Measurements from ENCODE around the gene SLC43A1. TPM values are rescaled to one million over a fixed set of nuclear protein-coding genes. Genes with fewer than 3 reads are reported as not detected.

Gene SLC43A1
- total RNA-seq, 1 experiment from 2014 or later = 27.1 TPM

DNA sequence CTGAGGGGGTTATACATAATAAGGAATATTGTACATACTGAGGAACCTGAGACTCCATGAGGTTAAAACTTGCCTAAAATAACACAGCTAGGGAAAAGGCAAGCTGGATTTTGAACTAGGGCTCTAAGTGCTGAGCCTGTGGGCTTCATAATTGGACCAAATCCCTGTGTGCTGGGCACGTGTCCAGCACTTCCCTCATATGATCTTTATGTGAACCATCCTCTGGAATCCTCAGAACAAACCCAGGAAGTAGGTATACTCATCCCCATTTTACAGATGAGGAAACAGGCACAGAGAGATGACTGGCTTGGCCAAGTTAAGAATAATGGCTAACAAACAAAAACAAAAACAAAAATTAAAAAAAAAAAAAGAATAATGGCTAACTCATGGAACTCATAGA is 40.3 kb downstream of the SLC43A1 start:
- DNase-seq (ENCODE audit: low spot score) = no peak
- H3K27ac Mint-ChIP-seq = no peak overlapping the region
- TF ChIP-seq ZNF671 (CRISPR knock-in tag; IDR thresholded peaks at IDR 0.05) = no peak
- TF ChIP-seq, protein P1, sequence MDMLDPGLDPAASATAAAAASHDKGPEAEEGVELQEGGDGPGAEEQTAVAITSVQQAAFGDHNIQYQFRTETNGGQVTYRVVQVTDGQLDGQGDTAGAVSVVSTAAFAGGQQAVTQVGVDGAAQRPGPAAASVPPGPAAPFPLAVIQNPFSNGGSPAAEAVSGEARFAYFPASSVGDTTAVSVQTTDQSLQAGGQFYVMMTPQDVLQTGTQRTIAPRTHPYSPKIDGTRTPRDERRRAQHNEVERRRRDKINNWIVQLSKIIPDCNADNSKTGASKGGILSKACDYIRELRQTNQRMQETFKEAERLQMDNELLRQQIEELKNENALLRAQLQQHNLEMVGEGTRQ (CRISPR knock-in tag; IDR thresholded peaks at IDR 0.05) = no peak
- TF ChIP-seq, protein P2, sequence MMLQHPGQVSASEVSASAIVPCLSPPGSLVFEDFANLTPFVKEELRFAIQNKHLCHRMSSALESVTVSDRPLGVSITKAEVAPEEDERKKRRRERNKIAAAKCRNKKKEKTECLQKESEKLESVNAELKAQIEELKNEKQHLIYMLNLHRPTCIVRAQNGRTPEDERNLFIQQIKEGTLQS (CRISPR knock-in tag; conservative IDR thresholded peaks at IDR 0.05) = no peak
- TF ChIP-seq GTF2I (CRISPR knock-in tag; conservative IDR thresholded peaks at IDR 0.05) = no peak
- no peak for TF ChIP-seq NFYB (CRISPR knock-in tag; conservative IDR thresholded peaks at IDR 0.05; ENCODE audit: low read depth)
- TF ChIP-seq, protein P3, sequence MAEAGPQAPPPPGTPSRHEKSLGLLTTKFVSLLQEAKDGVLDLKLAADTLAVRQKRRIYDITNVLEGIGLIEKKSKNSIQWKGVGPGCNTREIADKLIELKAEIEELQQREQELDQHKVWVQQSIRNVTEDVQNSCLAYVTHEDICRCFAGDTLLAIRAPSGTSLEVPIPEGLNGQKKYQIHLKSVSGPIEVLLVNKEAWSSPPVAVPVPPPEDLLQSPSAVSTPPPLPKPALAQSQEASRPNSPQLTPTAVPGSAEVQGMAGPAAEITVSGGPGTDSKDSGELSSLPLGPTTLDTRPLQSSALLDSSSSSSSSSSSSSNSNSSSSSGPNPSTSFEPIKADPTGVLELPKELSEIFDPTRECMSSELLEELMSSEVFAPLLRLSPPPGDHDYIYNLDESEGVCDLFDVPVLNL (CRISPR knock-in tag; IDR thresholded peaks at IDR 0.05; ENCODE audit: borderline replicate concordance, low read depth) = no peak
- TF ChIP-seq, protein P4, sequence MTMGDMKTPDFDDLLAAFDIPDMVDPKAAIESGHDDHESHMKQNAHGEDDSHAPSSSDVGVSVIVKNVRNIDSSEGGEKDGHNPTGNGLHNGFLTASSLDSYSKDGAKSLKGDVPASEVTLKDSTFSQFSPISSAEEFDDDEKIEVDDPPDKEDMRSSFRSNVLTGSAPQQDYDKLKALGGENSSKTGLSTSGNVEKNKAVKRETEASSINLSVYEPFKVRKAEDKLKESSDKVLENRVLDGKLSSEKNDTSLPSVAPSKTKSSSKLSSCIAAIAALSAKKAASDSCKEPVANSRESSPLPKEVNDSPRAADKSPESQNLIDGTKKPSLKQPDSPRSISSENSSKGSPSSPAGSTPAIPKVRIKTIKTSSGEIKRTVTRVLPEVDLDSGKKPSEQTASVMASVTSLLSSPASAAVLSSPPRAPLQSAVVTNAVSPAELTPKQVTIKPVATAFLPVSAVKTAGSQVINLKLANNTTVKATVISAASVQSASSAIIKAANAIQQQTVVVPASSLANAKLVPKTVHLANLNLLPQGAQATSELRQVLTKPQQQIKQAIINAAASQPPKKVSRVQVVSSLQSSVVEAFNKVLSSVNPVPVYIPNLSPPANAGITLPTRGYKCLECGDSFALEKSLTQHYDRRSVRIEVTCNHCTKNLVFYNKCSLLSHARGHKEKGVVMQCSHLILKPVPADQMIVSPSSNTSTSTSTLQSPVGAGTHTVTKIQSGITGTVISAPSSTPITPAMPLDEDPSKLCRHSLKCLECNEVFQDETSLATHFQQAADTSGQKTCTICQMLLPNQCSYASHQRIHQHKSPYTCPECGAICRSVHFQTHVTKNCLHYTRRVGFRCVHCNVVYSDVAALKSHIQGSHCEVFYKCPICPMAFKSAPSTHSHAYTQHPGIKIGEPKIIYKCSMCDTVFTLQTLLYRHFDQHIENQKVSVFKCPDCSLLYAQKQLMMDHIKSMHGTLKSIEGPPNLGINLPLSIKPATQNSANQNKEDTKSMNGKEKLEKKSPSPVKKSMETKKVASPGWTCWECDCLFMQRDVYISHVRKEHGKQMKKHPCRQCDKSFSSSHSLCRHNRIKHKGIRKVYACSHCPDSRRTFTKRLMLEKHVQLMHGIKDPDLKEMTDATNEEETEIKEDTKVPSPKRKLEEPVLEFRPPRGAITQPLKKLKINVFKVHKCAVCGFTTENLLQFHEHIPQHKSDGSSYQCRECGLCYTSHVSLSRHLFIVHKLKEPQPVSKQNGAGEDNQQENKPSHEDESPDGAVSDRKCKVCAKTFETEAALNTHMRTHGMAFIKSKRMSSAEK (CRISPR knock-in tag; IDR thresholded peaks at IDR 0.05; ENCODE audit: borderline replicate concordance) = no peak
- no peak for TF ChIP-seq ESRRA (CRISPR knock-in tag; IDR thresholded peaks at IDR 0.05; ENCODE audit: borderline replicate concordance)
- no peak for TF ChIP-seq NR2C2 (CRISPR knock-in tag; IDR thresholded peaks at IDR 0.05)
- TF ChIP-seq ZNF263 (CRISPR knock-in tag; IDR thresholded peaks at IDR 0.05; ENCODE audit: low read depth) = no peak
- no peak for TF ChIP-seq FOXK1 (CRISPR knock-in tag; IDR thresholded peaks at IDR 0.05)
- TF ChIP-seq, protein P5, sequence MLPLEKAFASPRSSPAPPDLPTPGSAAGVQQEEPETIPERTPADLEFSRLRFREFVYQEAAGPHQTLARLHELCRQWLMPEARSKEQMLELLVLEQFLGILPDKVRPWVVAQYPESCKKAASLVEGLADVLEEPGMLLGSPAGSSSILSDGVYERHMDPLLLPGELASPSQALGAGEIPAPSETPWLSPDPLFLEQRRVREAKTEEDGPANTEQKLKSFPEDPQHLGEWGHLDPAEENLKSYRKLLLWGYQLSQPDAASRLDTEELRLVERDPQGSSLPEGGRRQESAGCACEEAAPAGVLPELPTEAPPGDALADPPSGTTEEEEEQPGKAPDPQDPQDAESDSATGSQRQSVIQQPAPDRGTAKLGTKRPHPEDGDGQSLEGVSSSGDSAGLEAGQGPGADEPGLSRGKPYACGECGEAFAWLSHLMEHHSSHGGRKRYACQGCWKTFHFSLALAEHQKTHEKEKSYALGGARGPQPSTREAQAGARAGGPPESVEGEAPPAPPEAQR (CRISPR knock-in tag; IDR thresholded peaks at IDR 0.05) = no peak
- TF ChIP-seq, protein P6, sequence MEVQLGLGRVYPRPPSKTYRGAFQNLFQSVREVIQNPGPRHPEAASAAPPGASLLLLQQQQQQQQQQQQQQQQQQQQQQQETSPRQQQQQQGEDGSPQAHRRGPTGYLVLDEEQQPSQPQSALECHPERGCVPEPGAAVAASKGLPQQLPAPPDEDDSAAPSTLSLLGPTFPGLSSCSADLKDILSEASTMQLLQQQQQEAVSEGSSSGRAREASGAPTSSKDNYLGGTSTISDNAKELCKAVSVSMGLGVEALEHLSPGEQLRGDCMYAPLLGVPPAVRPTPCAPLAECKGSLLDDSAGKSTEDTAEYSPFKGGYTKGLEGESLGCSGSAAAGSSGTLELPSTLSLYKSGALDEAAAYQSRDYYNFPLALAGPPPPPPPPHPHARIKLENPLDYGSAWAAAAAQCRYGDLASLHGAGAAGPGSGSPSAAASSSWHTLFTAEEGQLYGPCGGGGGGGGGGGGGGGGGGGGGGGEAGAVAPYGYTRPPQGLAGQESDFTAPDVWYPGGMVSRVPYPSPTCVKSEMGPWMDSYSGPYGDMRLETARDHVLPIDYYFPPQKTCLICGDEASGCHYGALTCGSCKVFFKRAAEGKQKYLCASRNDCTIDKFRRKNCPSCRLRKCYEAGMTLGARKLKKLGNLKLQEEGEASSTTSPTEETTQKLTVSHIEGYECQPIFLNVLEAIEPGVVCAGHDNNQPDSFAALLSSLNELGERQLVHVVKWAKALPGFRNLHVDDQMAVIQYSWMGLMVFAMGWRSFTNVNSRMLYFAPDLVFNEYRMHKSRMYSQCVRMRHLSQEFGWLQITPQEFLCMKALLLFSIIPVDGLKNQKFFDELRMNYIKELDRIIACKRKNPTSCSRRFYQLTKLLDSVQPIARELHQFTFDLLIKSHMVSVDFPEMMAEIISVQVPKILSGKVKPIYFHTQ (CRISPR knock-in tag; IDR thresholded peaks at IDR 0.05) = no peak
- no peak for TF ChIP-seq ZNF219 (CRISPR knock-in tag; IDR thresholded peaks at IDR 0.05; ENCODE audit: borderline replicate concordance)
- no peak for TF ChIP-seq KAT7 (CRISPR knock-in tag; IDR thresholded peaks at IDR 0.05; ENCODE audit: borderline replicate concordance)
- TF ChIP-seq EMX1 (CRISPR knock-in tag; IDR thresholded peaks at IDR 0.05) = no peak
- no peak for TF ChIP-seq NFATC4 (CRISPR knock-in tag; IDR thresholded peaks at IDR 0.05)
- TF ChIP-seq ZNF121 (CRISPR knock-in tag; IDR thresholded peaks at IDR 0.05) = no peak
- no peak for ATAC-seq
- ChIA-PET POLR2A (interaction anchor here (0.7 to 1.0 kb wide), 2 partner anchors 14 to 17 kb away, joined by 3 read pairs; no protein-coding TSS in a partner anchor), CTCF (interaction anchor here (0.7 to 4.4 kb wide), 8 partner anchors 8 to 170 kb away, joined by 3 to 69 read pairs (median 5); partner anchors contain the start of gene RTN4RL2)
- peaks cover 53% of the 10 kb centered on the region for H3K4me1 Mint-ChIP-seq
- H3K4me3 Mint-ChIP-seq = no peak overlapping the region
- H3K9me3 Mint-ChIP-seq = no peaks in the 10 kb centered on the region
- H3K27me3 Mint-ChIP-seq (ENCODE audit: low read depth) = peaks cover 50% of the 10 kb centered on the region
- peaks cover 5% of the 10 kb centered on the region for H3K36me3 Mint-ChIP-seq
